AG09319 (cell line): Measurements from ENCODE around the gene R3HDM2.
A peak's percentile ranks its signal among the peaks of the same experiment; 100 is the strongest.

Experiments
- DNase-seq: peaks from one replicate; pipeline ENCODE4 v3.0.0-alpha.2; 2010; ENCODE audit warnings: low read depth; ENCODE audit errors: extremely low read depth
- TF ChIP-seq, protein P1 (sequence below): IDR thresholded peaks from 2 replicates; pipeline ENCODE4 v1.5.1; 2011; ENCODE audit warnings: low read depth, mild to moderate bottlenecking, inconsistent platforms, low read length, moderate library complexity

R3HDM2 gene

DNA sequence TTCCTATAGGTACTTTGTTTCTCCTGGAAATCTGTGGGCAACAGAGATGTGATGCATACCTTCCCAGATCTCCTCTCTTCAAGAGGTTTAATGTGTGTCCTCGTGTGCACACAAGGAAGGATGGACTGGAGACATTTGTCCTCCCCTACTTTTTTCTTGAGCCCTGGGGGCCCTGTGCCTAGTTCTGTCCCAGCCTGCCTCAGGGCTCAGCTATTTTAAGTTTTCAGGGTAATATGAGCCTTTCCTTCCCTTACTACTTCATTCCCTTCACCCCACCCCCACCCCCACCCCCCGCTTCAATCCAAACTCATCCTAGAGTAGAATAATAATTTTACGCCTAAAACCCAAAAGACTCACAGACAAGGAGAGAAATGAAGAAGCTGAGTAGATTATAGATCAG, 180.3 kb downstream of the R3HDM2 start:
- TF ChIP-seq, protein P1, sequence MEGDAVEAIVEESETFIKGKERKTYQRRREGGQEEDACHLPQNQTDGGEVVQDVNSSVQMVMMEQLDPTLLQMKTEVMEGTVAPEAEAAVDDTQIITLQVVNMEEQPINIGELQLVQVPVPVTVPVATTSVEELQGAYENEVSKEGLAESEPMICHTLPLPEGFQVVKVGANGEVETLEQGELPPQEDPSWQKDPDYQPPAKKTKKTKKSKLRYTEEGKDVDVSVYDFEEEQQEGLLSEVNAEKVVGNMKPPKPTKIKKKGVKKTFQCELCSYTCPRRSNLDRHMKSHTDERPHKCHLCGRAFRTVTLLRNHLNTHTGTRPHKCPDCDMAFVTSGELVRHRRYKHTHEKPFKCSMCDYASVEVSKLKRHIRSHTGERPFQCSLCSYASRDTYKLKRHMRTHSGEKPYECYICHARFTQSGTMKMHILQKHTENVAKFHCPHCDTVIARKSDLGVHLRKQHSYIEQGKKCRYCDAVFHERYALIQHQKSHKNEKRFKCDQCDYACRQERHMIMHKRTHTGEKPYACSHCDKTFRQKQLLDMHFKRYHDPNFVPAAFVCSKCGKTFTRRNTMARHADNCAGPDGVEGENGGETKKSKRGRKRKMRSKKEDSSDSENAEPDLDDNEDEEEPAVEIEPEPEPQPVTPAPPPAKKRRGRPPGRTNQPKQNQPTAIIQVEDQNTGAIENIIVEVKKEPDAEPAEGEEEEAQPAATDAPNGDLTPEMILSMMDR = no peak
- DNase-seq = no peak

DNA sequence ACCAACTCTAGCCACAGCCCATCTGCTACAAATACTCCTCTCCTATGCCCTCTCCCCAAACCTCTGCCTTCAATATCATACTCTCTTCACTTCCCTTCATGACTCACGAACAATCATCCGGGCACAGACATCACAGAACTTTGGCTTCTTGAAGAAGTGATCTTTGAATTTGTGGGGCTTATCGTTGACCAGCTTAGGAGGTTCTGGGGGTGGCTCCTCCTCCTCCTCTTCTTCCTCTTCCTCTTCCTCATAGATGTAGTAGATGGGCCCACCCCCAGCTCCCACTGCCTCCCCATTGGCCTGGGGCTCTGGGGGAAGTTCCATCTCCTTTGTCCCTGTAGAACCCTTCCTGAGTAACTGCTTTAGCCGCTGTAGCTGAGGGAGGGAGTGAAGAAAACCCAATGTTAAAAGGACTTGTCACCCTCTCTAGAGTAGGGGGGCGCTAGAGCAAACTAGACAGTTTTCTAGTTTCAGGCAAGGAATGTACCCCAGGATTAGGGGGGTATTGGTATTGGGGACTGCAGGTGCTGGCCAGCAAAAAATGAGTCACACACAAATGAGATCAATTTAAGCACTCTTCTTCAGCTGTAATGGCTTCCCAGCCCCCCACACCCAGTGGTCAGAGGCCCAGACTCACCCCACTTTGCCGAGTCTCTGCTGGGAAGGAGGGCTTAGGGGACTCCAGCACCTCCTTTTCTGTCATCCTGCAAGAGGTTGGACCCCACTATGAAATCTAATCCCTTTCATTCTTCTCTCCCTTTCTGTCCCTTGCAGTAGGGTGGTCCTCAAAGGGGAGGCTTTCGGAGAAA, 181.7 kb downstream of the R3HDM2 start:
- no peak for DNase-seq
- TF ChIP-seq, protein P1 = no peak

DNA sequence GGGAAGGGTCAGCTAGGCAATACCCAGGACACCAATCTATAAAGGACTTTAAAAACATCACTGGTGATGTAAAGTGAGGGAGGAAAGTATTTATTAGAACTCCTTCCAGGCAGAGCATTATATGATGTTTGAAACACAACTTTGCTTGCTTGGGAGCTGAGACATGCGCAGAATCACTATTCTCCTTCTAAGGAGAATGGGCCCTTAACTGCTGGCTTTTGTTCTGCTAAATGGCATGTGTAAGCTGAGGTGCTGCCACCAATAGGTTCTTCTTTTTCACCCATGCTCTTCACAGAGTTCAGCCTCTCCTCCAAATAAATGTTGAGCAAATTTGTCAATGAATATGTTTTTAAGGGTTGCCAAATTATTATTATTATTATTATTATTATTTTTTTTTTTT, 183.8 kb downstream of the R3HDM2 start:
- DNase-seq = no peak
- TF ChIP-seq, protein P1 = no peak

DNA sequence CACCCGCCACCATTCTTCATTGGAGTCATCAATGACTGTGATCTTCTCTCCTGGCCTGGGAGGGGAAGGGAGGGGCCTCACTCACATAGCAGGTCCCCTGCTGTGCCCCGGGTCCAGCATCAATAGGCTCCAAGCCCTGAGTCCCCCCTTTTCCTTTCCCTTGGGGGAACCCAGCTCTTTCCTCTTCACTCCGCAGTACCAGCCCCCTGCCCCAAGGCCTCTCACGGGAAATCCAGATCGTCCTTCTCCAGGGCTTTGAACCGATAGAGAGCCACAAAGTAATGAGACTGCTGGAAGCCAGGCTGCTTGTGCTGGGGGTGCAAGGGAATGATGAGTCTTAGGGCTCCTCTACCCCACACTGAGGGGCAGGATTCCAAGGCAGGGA, 186.5 kb downstream of the R3HDM2 start:
- no peak for DNase-seq
- TF ChIP-seq, protein P1 = no peak

DNA sequence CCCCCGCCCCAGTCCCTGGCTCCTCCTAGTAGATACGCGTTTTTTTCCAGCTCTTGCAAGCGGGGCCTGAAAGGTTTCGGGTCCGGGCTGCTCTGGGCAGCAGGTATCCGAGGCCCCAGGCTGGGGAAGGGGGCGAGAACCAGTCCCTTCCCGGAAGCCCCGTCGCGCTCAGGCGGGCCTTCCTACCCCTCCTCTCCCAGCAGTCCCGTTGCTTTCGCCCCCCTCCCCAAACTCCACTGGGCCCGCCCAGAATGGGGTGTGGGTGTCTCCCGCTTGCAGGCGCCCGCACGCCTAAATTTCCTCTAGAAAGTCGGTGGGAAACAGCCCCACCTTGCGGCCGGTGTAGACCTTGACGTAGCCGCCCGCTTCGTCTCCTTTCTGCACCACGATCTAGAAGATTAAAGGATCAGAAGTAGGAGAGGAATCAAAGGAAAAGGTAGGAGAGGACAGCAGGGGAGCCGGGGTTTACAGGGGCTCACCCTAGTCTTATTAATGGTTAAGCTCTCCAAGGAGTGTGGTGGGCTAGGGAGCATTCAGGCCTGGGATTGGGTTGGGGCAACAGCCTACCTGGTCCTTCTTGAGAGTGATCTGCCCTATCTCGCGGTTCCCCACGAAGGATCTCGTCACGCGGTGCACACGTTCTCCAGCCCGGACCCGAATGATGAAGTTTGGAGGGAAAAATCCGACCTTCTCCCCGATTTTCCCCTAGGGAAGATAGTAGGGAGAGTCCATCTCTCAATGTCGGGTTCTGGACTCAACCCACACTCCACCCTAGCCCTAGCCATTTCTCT, 187.1 kb downstream of the R3HDM2 start:
- TF ChIP-seq, protein P1 = peak; percentile 82
- DNase-seq = no peak

DNA sequence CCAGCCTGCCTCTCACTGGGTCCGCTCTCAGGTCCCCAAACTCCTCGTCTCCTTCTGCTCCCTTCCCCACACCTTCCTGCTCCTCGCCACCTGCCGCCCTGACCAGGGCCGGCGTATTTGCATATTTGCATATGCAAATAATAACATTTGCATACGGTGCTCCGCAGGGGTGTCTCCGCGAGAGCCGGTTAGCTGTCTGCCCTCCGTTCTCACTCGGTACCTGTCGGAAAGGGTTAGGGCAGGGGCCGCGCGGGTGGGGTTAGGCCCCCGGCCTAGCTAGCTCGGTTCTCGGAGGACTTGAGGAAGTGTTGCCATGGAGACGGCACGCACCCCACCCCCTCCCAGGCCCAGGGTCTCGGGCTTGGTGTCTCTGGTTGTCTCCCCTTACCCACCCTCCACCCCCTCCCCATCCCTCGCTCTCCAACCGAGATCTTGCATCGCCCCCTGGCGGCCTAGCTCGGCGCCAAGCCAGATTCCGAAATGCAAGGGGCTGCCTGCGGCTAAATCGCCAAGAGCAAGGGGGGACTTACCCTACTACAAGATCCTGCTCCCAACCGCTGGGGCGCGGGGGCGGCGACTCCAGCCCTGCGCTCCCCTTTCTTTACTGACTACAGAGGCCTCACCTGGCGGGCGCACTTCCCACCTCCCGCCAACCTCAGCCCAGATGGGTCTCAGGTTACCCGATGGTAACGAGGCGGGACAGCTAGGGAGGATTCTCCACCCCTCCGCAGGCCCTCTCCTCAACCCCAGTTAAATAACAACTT, 188.0 kb downstream of the R3HDM2 start:
- DNase-seq = no peak
- TF ChIP-seq, protein P1 = peak; percentile 60
